Esophagus squamous epithelium (tissue), 4 donors: Measurements from ENCODE around the gene JADE1.

ENCODE experiments used
- POLR2A ChIP-seq, 4 donors: fragments of 450-650 bp; IDR thresholded peaks; one replicate each; pipeline ENCODE4 v1.6.1; 2017; ENCODE audit warnings: antibody characterized with exemption in 4 of 4, mild to moderate bottlenecking in 4 of 4, moderate library complexity in 3 of 4
- TF ChIP-seq, protein P1 (sequence below), 6 experiments: fragments of 450-650 bp in 4 of 6; fragments of 200-600 bp in 2 of 6; sonication (generic) in 2 of 6; IDR thresholded peaks; one replicate each; pipeline ENCODE4 v1.5.1; 2016 to 2019; ENCODE audit warnings: antibody characterized with exemption in 6 of 6, mild to moderate bottlenecking in 4 of 6, moderate library complexity in 4 of 6

DNA sequence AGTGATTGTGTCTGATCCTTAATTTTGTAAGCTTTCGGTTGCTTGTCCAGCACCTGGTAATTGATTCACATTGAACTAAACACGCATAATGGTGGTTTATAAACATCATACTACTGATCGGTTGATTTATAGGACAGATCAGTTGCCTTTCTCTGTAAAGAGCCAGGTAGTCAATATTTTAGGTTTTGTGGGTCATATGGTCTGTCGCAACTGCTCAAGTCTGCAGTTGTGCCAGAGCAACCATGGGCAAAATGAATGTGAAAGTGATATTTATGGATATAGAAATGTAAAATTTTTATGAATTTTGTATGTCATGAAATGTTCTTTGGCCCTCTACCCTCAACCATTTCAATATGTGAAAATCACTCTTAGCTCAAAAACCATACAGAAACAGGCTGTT, 8.9 kb downstream of the JADE1 start:
- TF ChIP-seq, protein P1, sequence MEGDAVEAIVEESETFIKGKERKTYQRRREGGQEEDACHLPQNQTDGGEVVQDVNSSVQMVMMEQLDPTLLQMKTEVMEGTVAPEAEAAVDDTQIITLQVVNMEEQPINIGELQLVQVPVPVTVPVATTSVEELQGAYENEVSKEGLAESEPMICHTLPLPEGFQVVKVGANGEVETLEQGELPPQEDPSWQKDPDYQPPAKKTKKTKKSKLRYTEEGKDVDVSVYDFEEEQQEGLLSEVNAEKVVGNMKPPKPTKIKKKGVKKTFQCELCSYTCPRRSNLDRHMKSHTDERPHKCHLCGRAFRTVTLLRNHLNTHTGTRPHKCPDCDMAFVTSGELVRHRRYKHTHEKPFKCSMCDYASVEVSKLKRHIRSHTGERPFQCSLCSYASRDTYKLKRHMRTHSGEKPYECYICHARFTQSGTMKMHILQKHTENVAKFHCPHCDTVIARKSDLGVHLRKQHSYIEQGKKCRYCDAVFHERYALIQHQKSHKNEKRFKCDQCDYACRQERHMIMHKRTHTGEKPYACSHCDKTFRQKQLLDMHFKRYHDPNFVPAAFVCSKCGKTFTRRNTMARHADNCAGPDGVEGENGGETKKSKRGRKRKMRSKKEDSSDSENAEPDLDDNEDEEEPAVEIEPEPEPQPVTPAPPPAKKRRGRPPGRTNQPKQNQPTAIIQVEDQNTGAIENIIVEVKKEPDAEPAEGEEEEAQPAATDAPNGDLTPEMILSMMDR (IDR thresholded peaks at IDR 0.05): no peak
- no peak for TF ChIP-seq POLR2A (IDR thresholded peaks at IDR 0.05)
